Measurements from ENCODE around the gene ZNF70. TPM values are rescaled to one million over a fixed set of nuclear protein-coding genes. Genes with fewer than 3 reads are reported as not detected.

Gene ZNF70
- total RNA-seq, 4 donors from 2014 or later, result 0.63 to 3.2 (median 2.0) TPM

DNA sequence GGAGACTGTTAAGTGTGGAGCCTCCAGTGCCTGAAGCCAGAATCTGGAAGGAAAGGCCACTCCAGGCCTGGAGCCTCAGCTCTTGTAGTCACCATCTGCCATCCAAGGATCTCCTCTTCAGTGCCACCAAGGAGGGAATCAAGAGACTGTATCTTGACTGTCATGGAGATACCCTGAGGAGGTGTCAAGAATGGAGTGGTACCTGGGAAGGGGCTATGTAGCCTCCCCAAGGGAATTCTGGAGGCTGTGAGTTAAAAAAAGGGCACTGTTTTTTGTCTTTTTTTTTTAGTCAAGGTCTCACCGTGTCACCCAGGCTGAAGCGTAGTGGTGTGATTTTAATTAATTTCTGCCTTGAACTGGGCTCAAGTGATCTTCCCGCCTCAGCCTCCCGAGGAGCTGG, 8.7 kb upstream of the ZNF70 start:
- H3K4me3 ChIP-seq (ENCODE audit: low read depth, poor library complexity, severe bottlenecking), result no peak overlapping the region
- TF ChIP-seq POLR2A (IDR thresholded peaks at IDR 0.05) (no peak), CTCF (IDR thresholded peaks at IDR 0.05) (no peak)
- intact Hi-C loops (cut with DNase I; ENCODE audit: low total_unique reads), result no loop called here
- DNase-seq (ENCODE audit: low spot score in 2 of 2), result no peak
- WGBS, 2 donors, result 91 to 94% methylated on average over 4 of the region's 4 CpGs

- 65 to 73% methylated on average over 4 of the region's 4 CpGs for WGBS, 2 donors
- H3K4me3 ChIP-seq (ENCODE audit: low read depth, poor library complexity, severe bottlenecking), result no peak overlapping the region
- TF ChIP-seq CTCF (IDR thresholded peaks at IDR 0.05), result no peak
- TF ChIP-seq POLR2A (IDR thresholded peaks at IDR 0.05), result no peak
- intact Hi-C loops (cut with DNase I; ENCODE audit: low total_unique reads), result no loop called here
- DNase-seq (ENCODE audit: low spot score in 2 of 2), result no peak
Observed at GRCh38 chr22:23756891-23757290, 6.0 kb upstream of the ZNF70 start.

- WGBS, 2 donors, result 71 to 81% methylated on average over 8 of the region's 8 CpGs
- intact Hi-C loops (cut with DNase I; ENCODE audit: low total_unique reads), result no loop called here
- DNase-seq (ENCODE audit: low spot score in 2 of 2), result no peak
- H3K4me3 ChIP-seq (ENCODE audit: low read depth, poor library complexity, severe bottlenecking), result no peak overlapping the region
- no peak for TF ChIP-seq POLR2A (IDR thresholded peaks at IDR 0.05)
- no peak for TF ChIP-seq CTCF (IDR thresholded peaks at IDR 0.05)
Observed at GRCh38 chr22:23755711-23756110, 4.8 kb upstream of the ZNF70 start.

- DNase-seq (ENCODE audit: low spot score in 2 of 2), result no peak
- no peak overlapping the region for H3K4me3 ChIP-seq (ENCODE audit: low read depth, poor library complexity, severe bottlenecking)
- intact Hi-C loops (cut with DNase I; ENCODE audit: low total_unique reads), result no loop called here
- 74 to 77% methylated on average over 6 of the region's 6 CpGs for WGBS, 2 donors
- TF ChIP-seq CTCF (IDR thresholded peaks at IDR 0.05) (no peak), POLR2A (IDR thresholded peaks at IDR 0.05) (no peak)
Observed at GRCh38 chr22:23754980-23755636, 4.2 kb upstream of the ZNF70 start.

GRCh38 chr22:23754220-23754919, 3.5 kb upstream of the ZNF70 start, which contains the start of gene VPREB3:
VPREB3 (minus strand) TSS chr22:23754425; CDS start chr22:23754363, 62 bp downstream.
- WGBS, 2 donors, result 89 to 93% methylated on average over 14 of the region's 14 CpGs
- TF ChIP-seq POLR2A (IDR thresholded peaks at IDR 0.05) (no peak), CTCF (IDR thresholded peaks at IDR 0.05) (no peak)
- intact Hi-C loops (cut with DNase I; ENCODE audit: low total_unique reads), result no loop called here
- H3K4me3 ChIP-seq (ENCODE audit: low read depth, poor library complexity, severe bottlenecking), result no peak within 1 kb of the TSS
- DNase-seq (ENCODE audit: low spot score in 2 of 2), result no peak
